HCT116 (cell line): ENCODE results near the gene OR5D13. TPM values are rescaled to one million over a fixed set of nuclear protein-coding genes. Genes with fewer than 3 reads are reported as not detected.

Source experiments
- total RNA-seq: library from RNA; stranded (reverse); gene quantifications from one replicate; pipeline ENCODE4 v1.2.1, GENCODE V29; 2021; ENCODE audit not compliant: unreplicated experiment

OR5D13 gene
- total RNA-seq, 1 experiment from 2014 or later, result not detected

Other genes starting within 250 kb of the OR5D13 start
- not detected for gene OR4C15, start 219.0 kb upstream of the OR5D13 start, total RNA-seq
- not detected for gene OR4C16, start 201.3 kb upstream of the OR5D13 start, total RNA-seq
- not detected for gene OR4C11, start 165.8 kb upstream of the OR5D13 start, total RNA-seq
- not detected for gene OR4P4, start 138.3 kb upstream of the OR5D13 start, total RNA-seq
- not detected for gene OR4S2, start 125.1 kb upstream of the OR5D13 start, total RNA-seq
- not detected for gene OR4C6, start 111.2 kb upstream of the OR5D13 start, total RNA-seq
- not detected for gene OR5D14, start 22.1 kb downstream of the OR5D13 start, total RNA-seq
- not detected for gene OR5L1, start 37.9 kb downstream of the OR5D13 start, total RNA-seq
- gene OR5D18, start 46.2 kb downstream of the OR5D13 start, total RNA-seq, result not detected
- gene OR5L2, start 53.8 kb downstream of the OR5D13 start, total RNA-seq, result not detected
- gene OR5D16, start 65.3 kb downstream of the OR5D13 start, total RNA-seq, result not detected
- not detected for gene TRIM51, start 109.9 kb downstream of the OR5D13 start, total RNA-seq
- gene OR5W2, start 141.1 kb downstream of the OR5D13 start, total RNA-seq, result not detected
- not detected for gene OR5I1, start 163.0 kb downstream of the OR5D13 start, total RNA-seq
- not detected for gene OR10AG1, start 196.5 kb downstream of the OR5D13 start, total RNA-seq
- gene OR5F1, start 221.2 kb downstream of the OR5D13 start, total RNA-seq, result not detected